K562 (cell line): ENCODE results near the gene TRIM71. TPM values are rescaled to one million over a fixed set of nuclear protein-coding genes. Genes with fewer than 3 reads are reported as not detected.

ENCODE experiments used
- ATAC-seq: fragments of 200-7000 bp; cut with Tn5 transposase; 3 replicates; pipeline ENCODE4 v1.9.1; 2020; ENCODE audit warnings: moderate library complexity
- BruUV-seq: library from RNA; stranded (reverse); fragments of 400-500 nt; replicated peaks from 2 replicates; lab custom pipeline; 2021; lab: Mats Ljungman, UMichigan
- CTCF ChIA-PET: fragments of 300-600 bp; formaldehyde crosslinking; extraction: SDS; loops from one replicate; lab custom pipeline; 2021; ENCODE audit warnings: low intra/inter-chr PET ratio; lab: Yijun Ruan, JAX
- POLR2A ChIA-PET: fragments of 300-600, 350-650 bp; sonication (Branson Sonifier 250); formaldehyde crosslinking; extraction: SDS; loops from one replicate; lab custom pipeline; 2021; ENCODE audit warnings: antibody characterized with exemption, inconsistent platforms; lab: Yijun Ruan, JAX
- DNase-seq, 4 experiments: peaks; one replicate each; pipeline versions ENCODE4 v3.0.0 to v3.0.0-alpha.2; 2011 to 2018; ENCODE audit warnings: low spot score in 3 of 4, mixed read lengths in 3 of 4; ENCODE audit errors: extremely low read depth in 1 of 4
- FAIRE-seq: peaks from 2 replicates; lab custom pipeline; 2011; peaks lifted over from hg19 to GRCh38; lab: Jason Lieb, UNC
- H2AFZ ChIP-seq: 2 replicates; pipeline ENCODE4 v1.6.0; 2011; ENCODE audit warnings: low read depth, low read length, control low read depth, inconsistent platforms
- H3K27ac ChIP-seq: fragments of 200-600 bp; 3 replicates; pipeline ENCODE4 v1.8.0; 2011; ENCODE audit warnings: low read depth, mild to moderate bottlenecking, control low read depth, inconsistent platforms, low read length, moderate library complexity, mixed read lengths; ENCODE audit errors: extremely low read depth
- H3K27me3 ChIP-seq, 2 experiments: fragments of 300-600 bp in 1 of 2; 2 replicates in 1 of 2; 3 replicates in 1 of 2; pipeline versions ENCODE4 v1.6.0 to v1.8.0; 2011; ENCODE audit warnings: inconsistent platforms in 2 of 2, low read length in 2 of 2, mild to moderate bottlenecking in 1 of 2, mixed read lengths in 1 of 2, moderate library complexity in 1 of 2; ENCODE audit not compliant: control insufficient read depth in 2 of 2, insufficient read depth in 2 of 2
- H3K36me3 ChIP-seq: fragments of 300-600 bp; 3 replicates; pipeline ENCODE4 v1.8.0; 2011; ENCODE audit warnings: mild to moderate bottlenecking, low read length, inconsistent platforms; ENCODE audit not compliant: control insufficient read depth, insufficient read depth
- H3K4me1 ChIP-seq, 2 experiments: fragments of 200-600 bp in 1 of 2; replicated peaks in 1 of 2; 2 replicates in 1 of 2; 3 replicates in 1 of 2; pipeline versions ENCODE4 v1.5.1 to v1.8.0; 2011; ENCODE audit warnings: inconsistent platforms in 2 of 2, low read length in 2 of 2, mild to moderate bottlenecking in 1 of 2, mixed read lengths in 1 of 2, moderate library complexity in 1 of 2; ENCODE audit not compliant: control insufficient read depth in 2 of 2, insufficient read depth in 2 of 2
- H3K4me2 ChIP-seq: 2 replicates; pipeline ENCODE4 v1.6.1; 2011; ENCODE audit warnings: low read length, control low read depth, inconsistent platforms, mixed read lengths; ENCODE audit not compliant: insufficient read depth
- H3K4me3 ChIP-seq: fragments of 200-600 bp; sonication (generic), shearing (Covaris generic); 2 replicates; pipeline ENCODE4 v1.5.1; 2016; ENCODE audit warnings: control low read depth, inconsistent platforms
- H3K79me2 ChIP-seq: fragments of 200-600 bp; 3 replicates; pipeline ENCODE4 v1.8.0; 2011; ENCODE audit warnings: low read length, inconsistent platforms; ENCODE audit not compliant: control insufficient read depth, insufficient read depth
- H3K9ac ChIP-seq, 2 experiments: 2 replicates each; pipeline versions ENCODE4 v1.6.0 to v1.6.1; 2011; ENCODE audit warnings: low read depth in 2 of 2, low read length in 2 of 2, control low read depth in 1 of 2, inconsistent platforms in 1 of 2, mild to moderate bottlenecking in 1 of 2, mixed read lengths in 1 of 2; ENCODE audit not compliant: insufficient read depth in 1 of 2
- H3K9me1 ChIP-seq: one replicate; pipeline ENCODE4 v1.6.0; 2011; ENCODE audit warnings: inconsistent platforms, mild to moderate bottlenecking, low read length, moderate library complexity; ENCODE audit not compliant: control insufficient read depth, insufficient read depth
- H3K9me3 ChIP-seq: replicated peaks from 2 replicates; pipeline ENCODE4 v1.5.1; 2011; ENCODE audit warnings: low read depth, low read length, inconsistent platforms; ENCODE audit not compliant: control insufficient read depth, insufficient read depth
- H4K20me1 ChIP-seq: replicated peaks from 2 replicates; pipeline ENCODE4 v1.6.1; 2011; ENCODE audit warnings: low read length, inconsistent platforms, mixed read lengths; ENCODE audit not compliant: control insufficient read depth, insufficient read depth
- BRCA1 ChIP-seq, 2 experiments: fragments of 450-650 bp in 1 of 2; sonication (generic) in 1 of 2; formaldehyde crosslinking in 1 of 2; IDR thresholded peaks; 2 replicates each; pipeline versions ENCODE4 v1.5.0 to v1.6.1; 2017 to 2020; ENCODE audit warnings: mild to moderate bottlenecking in 1 of 2, missing genetic modification reagents in 1 of 2
- KLF13 ChIP-seq: fragments of 450-650 bp; IDR thresholded peaks from 2 replicates; pipeline ENCODE4 v1.6.1; 2016; ENCODE audit warnings: missing genetic modification characterization, low read depth, mild to moderate bottlenecking, missing compliant biosample characterization, moderate library complexity, borderline replicate concordance
- MNT ChIP-seq, 2 experiments: fragments of 450-650 bp; conservative IDR thresholded peaks; 2 replicates each; pipeline ENCODE4 v1.6.1; 2017; ENCODE audit warnings: mild to moderate bottlenecking in 2 of 2, moderate library complexity in 2 of 2
- PCBP2 ChIP-seq: fragments of 200-400 bp; formaldehyde crosslinking; IDR thresholded peaks from 2 replicates; pipeline ENCODE4 v1.6.1; 2018; ENCODE audit warnings: low read length, low read depth, mild to moderate bottlenecking, moderate library complexity; ENCODE audit not compliant: poor library complexity, severe bottlenecking
- SMARCC2 ChIP-seq: fragments of 450-650 bp; IDR thresholded peaks from 2 replicates; pipeline ENCODE4 v1.6.1; 2017; ENCODE audit warnings: antibody characterized with exemption, moderate library complexity, mild to moderate bottlenecking, low read depth
- SRSF9 ChIP-seq: fragments of 200-400 bp; formaldehyde crosslinking; IDR thresholded peaks from 2 replicates; pipeline ENCODE4 v1.6.1; 2017; ENCODE audit warnings: low read depth, low read length, borderline replicate concordance
- ZNF354B ChIP-seq: fragments of 250-450 bp; sonication (Bioruptor Pico); IDR thresholded peaks from 2 replicates; pipeline ENCODE4 v1.4.0; 2020
- WGBS: fragments of 100-300 bp; shearing (Covaris generic); methylation state at CpG from one replicate; pipeline ENCODE4 v1.1.6; 2016; ENCODE audit warnings: low coverage, mixed read lengths; ENCODE audit not compliant: insufficient coverage; ENCODE audit errors: missing lambda C conversion rate; 5-methylcytosine and 5-hydroxymethylcytosine counted together
- in situ Hi-C: fragments of 300-500 bp; cut with MboI; formaldehyde crosslinking; loops from 4 replicates; pipeline ENCODE4 v1.15.0; 2018; ENCODE audit warnings: inconsistent platforms, mixed read lengths
- intact Hi-C: fragments of 100-400 bp; cut with micrococcal nuclease; formaldehyde crosslinking; loops from 2 replicates; pipeline ENCODE4 v1.14.2; 2022
- polyA plus RNA-seq, 8 experiments: library from polyadenylated mRNA; depleted of rRNA in 4 of 8; stranded (reverse) in 5 of 8; unstranded in 3 of 8; fragments of >200 nt; fragmentation: Nextera tagmentation in 2 of 8; fragmentation: Illumina TruSeq in 1 of 8; extraction: Ambion mirVana in 2 of 8; extraction: Trizol in 1 of 8; gene quantifications; 2 replicates each; pipeline versions ENCODE4 v1.2.1 to v1.2.3, GENCODE V29; 2011 to 2014; ENCODE audit warnings: inconsistent platforms in 1 of 8, missing spikeins in 1 of 8
- total RNA-seq, 7 experiments: library from RNA; depleted of rRNA in 6 of 7; stranded (reverse); fragments of >200 nt in 6 of 7; fragmentation: Illumina TruSeq in 2 of 7; extraction: Trizol in 2 of 7; gene quantifications; 2 replicates each; pipeline versions ENCODE4 v1.2.1 to v1.2.3, GENCODE V29; 2011 to 2021; ENCODE audit warnings: low replicate concordance in 1 of 7
- TF ChIP-seq, protein P1 (sequence below), 2 experiments: IDR thresholded peaks; 2 replicates each; pipeline ENCODE4 v1.6.1; 2011; ENCODE audit warnings: borderline replicate concordance in 1 of 2, control low read depth in 1 of 2, low read depth in 1 of 2, low read length in 1 of 2, mild to moderate bottlenecking in 1 of 2, mixed read lengths in 1 of 2, moderate library complexity in 1 of 2; ENCODE audit not compliant: insufficient read depth in 1 of 2, insufficient read length in 1 of 2, poor library complexity in 1 of 2, severe bottlenecking in 1 of 2; ENCODE audit errors: extremely low read depth in 1 of 2

Gene TRIM71
- total and polyA plus RNA-seq, 9 of the 15 experiments (the other 6 are each of a cell fraction or from before 2014, with no cell fraction given), result 0.04 to 0.11 TPM; not detected in 7

- intact Hi-C loops (no loop called here), in situ Hi-C loops (no loop called here)
- ChIA-PET POLR2A (interaction anchor here (0.5 to 1.0 kb wide), 3 partner anchors 12 to 89 kb away, joined by 3 to 4 read pairs (median 3); no protein-coding TSS in a partner anchor), CTCF (no interaction called here)
- ATAC-seq (no peak), DNase-seq (peak in 1 of 4 experiments; percentile 8), FAIRE-seq (no peak)
- Histone ChIP-seq H3K9me1 (no peaks in the 10 kb centered on the region), H3K9me3 (no peaks in the 10 kb centered on the region), H3K4me1 (no peaks in the 10 kb centered on the region), H3K4me2 (no peak overlapping the region), H3K27me3 (peaks cover 13 to 24% of the 10 kb centered on the region in 2 experiments; a peak in 4 of 5 replicates), H2AFZ (no peak overlapping the region), H3K27ac (no peak overlapping the region), H4K20me1 (no peaks in the 10 kb centered on the region), H3K9ac (no peak overlapping the region), H3K36me3 (no peaks in the 10 kb centered on the region), H3K4me3 (no peak overlapping the region), H3K79me2 (no peaks in the 10 kb centered on the region)
- WGBS, result 28% methylated on average over 7 of the region's 7 CpGs
- TF ChIP-seq ZNF354B, result no peak
- no TSS peak for BruUV-seq
Measured at GRCh38 chr3:32922078-32922477, 104.3 kb downstream of the TRIM71 start.

DNA sequence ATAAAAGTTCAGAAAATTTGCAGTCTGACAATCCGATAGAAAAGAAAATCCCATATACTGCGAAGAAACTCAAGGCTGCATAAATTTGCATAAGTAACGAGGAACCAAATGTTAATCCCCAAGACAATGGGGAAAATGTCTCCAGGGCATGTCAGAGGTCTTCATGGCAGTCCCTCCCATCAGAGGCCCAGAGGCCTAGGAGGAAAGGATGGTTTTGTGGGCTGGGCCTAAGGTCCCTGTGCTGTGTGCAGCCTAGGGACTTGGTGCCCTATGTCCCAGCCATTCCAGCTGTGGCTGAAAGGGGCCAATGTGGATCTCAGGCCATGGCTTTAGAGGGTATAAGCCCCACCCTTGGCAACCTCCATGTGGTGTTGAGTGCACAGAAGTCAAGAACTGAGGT lies 112.4 kb downstream of the TRIM71 start:
- H4K20me1 ChIP-seq, result no peaks in the 10 kb centered on the region
- no peak overlapping the region for H3K4me3 ChIP-seq
- ChIA-PET CTCF (no interaction called here), POLR2A (no interaction called here)
- no peak overlapping the region for H3K9ac ChIP-seq
- no peak for DNase-seq
- H3K27me3 ChIP-seq, result peaks cover 4 to 8% of the 10 kb centered on the region in 2 experiments; a peak in 3 of 5 replicates
- FAIRE-seq, result no peak
- H3K9me3 ChIP-seq, result no peaks in the 10 kb centered on the region
- intact Hi-C loops, result loop anchor here (5.0 to 10.0 kb wide), 2 partner anchors 148 to 265 kb away; no protein-coding TSS in a partner anchor
- TF ChIP-seq PCBP2 (no peak), SRSF9 (no peak), KLF13 (tag) (no peak), BRCA1 (IDR thresholded peaks at IDR 0.05) (no peak), BRCA1 (CRISPR knock-in tag; IDR thresholded peaks at IDR 0.05) (no peak), MNT (conservative IDR thresholded peaks at IDR 0.05) (no peak), SMARCC2 (no peak)
- TF ChIP-seq, protein P1, sequence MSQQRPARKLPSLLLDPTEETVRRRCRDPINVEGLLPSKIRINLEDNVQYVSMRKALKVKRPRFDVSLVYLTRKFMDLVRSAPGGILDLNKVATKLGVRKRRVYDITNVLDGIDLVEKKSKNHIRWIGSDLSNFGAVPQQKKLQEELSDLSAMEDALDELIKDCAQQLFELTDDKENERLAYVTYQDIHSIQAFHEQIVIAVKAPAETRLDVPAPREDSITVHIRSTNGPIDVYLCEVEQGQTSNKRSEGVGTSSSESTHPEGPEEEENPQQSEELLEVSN (IDR thresholded peaks at IDR 0.05; ENCODE audit: borderline replicate concordance in 1 of 2, extremely low read depth in 1 of 2, insufficient read depth in 1 of 2, insufficient read length in 1 of 2, low read depth in 1 of 2, low read length in 1 of 2, poor library complexity in 1 of 2, severe bottlenecking in 1 of 2), result no peak
- no peak overlapping the region for H3K27ac ChIP-seq
- no peak for ATAC-seq
- WGBS, result 14% methylated on average over 3 of the region's 3 CpGs
- in situ Hi-C loops, result loop anchor here (5.0 kb wide), 1 partner anchor 423 kb away; no protein-coding TSS in a partner anchor
- no peaks in the 10 kb centered on the region for H3K36me3 ChIP-seq
- H3K4me1 ChIP-seq, result no peaks in the 10 kb centered on the region
- no peaks in the 10 kb centered on the region for H3K9me1 ChIP-seq
- H2AFZ ChIP-seq, result no peak overlapping the region
- no peak overlapping the region for H3K4me2 ChIP-seq
- no peaks in the 10 kb centered on the region for H3K79me2 ChIP-seq
- no TSS peak for BruUV-seq
